Esophagus muscularis mucosa (tissue), 3 donors: Measurements from ENCODE around the gene RIPPLY1.

ENCODE experiments used
- CTCF ChIP-seq, 3 experiments: fragments of 200-600 bp in 2 of 3; fragments of 450-650 bp in 1 of 3; sonication (generic) in 2 of 3; IDR thresholded peaks; one replicate each; pipeline ENCODE4 v1.5.1; 2017 to 2019; ENCODE audit warnings: antibody characterized with exemption in 3 of 3, mild to moderate bottlenecking in 2 of 3, moderate library complexity in 1 of 3
- POLR2A ChIP-seq: fragments of 450-650 bp; IDR thresholded peaks from one replicate; pipeline ENCODE4 v1.6.1; 2017; ENCODE audit warnings: antibody characterized with exemption, moderate library complexity, mild to moderate bottlenecking, low read depth
- POLR2AphosphoS5 ChIP-seq, 2 donors: sonication (generic); formaldehyde crosslinking; IDR thresholded peaks; one replicate each; pipeline ENCODE4 v1.6.1; 2017; ENCODE audit warnings: antibody characterized with exemption in 2 of 2

DNA sequence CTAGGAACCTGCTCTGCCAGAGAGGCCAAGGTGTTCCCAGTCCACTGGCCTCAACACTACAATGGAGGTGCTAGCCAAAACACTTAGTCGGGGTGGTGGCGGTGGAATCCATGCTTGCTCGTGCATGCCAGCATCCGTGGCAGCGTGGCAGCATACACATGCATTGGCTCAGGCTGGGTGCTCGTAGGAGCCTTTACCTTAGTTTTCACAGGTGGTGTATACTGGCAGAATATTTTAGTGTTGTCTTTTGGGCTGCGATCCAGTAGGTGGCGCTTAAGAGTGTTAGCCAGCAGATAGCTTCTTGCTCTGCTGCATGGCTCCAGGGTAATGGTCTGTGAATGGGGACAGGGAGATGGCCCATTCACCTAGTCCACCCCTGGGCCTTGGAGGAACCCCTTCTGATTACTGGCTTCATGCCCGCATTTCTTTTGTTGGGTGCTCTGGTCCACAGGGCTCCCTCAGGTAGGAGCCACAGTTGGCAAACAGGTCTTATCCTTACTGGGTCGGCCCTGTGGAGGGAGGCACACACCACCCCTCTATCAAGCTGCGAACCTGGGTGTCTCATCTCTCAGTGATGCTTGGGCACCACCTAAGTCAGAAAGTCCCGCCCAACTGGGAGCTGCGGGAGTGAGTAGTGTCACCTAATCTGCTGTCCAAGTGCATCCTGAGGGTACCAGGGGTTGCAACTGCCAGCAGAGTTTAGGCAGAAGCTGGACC is 40.0 kb downstream of the RIPPLY1 start:
- TF ChIP-seq CTCF (IDR thresholded peaks at IDR 0.05) (no peak), POLR2AphosphoS5 (IDR thresholded peaks at IDR 0.05) (no peak), POLR2A (no peak)
